Endodermal cell (in vitro differentiated cells): ENCODE data around the gene ISYNA1. TPM values are rescaled to one million over a fixed set of nuclear protein-coding genes. Genes with fewer than 3 reads are reported as not detected.

Experiments
- DNase-seq: peaks from one replicate; pipeline ENCODE4 v3.0.0-alpha.2; 2017
- H3K27ac ChIP-seq: 2 replicates; pipeline ENCODE4 v1.5.1; 2013; ENCODE audit warnings: mild to moderate bottlenecking, low read depth, low read length, moderate library complexity
- H3K27me3 ChIP-seq: 2 replicates; pipeline ENCODE4 v1.6.1; 2013; ENCODE audit warnings: mild to moderate bottlenecking, low read length, moderate library complexity; ENCODE audit not compliant: insufficient read depth, control insufficient read depth, poor library complexity, severe bottlenecking
- H3K36me3 ChIP-seq: 2 replicates; pipeline ENCODE4 v1.7.0; 2013; ENCODE audit warnings: mild to moderate bottlenecking, low read length, moderate library complexity; ENCODE audit not compliant: control insufficient read depth, insufficient read depth
- H3K4me1 ChIP-seq: one replicate; pipeline ENCODE4 v1.7.0; 2013; ENCODE audit warnings: low read length; ENCODE audit not compliant: control insufficient read depth, insufficient read depth
- H3K4me3 ChIP-seq: 2 replicates; pipeline ENCODE4 v1.5.1; 2013; ENCODE audit warnings: mild to moderate bottlenecking, low read length, moderate library complexity
- H3K9ac ChIP-seq: 2 replicates; pipeline ENCODE4 v1.6.1; 2013; ENCODE audit warnings: mild to moderate bottlenecking, low read length, moderate library complexity; ENCODE audit not compliant: poor library complexity, severe bottlenecking; ENCODE audit errors: extremely low read depth
- H3K9me3 ChIP-seq: 2 replicates; pipeline ENCODE4 v1.6.1; 2013; ENCODE audit warnings: mild to moderate bottlenecking, low read length, moderate library complexity; ENCODE audit not compliant: control insufficient read depth
- H3K27ac Mint-ChIP-seq: 2 replicates; pipeline ENCODE4 v1.8.0; 2020; ENCODE audit warnings: mixed read lengths
- H3K27me3 Mint-ChIP-seq: 2 replicates; pipeline ENCODE4 v1.8.0; 2021; ENCODE audit warnings: mild to moderate bottlenecking, mixed read lengths; ENCODE audit not compliant: insufficient read depth
- H3K36me3 Mint-ChIP-seq: 2 replicates; pipeline ENCODE4 v1.8.0; 2020; ENCODE audit warnings: low read depth, mixed read lengths
- H3K4me1 Mint-ChIP-seq: 2 replicates; pipeline ENCODE4 v1.8.0; 2020; ENCODE audit warnings: mixed read lengths
- H3K4me3 Mint-ChIP-seq: 2 replicates; pipeline ENCODE4 v1.8.0; 2020; ENCODE audit warnings: mild to moderate bottlenecking, moderate library complexity, mixed read lengths
- H3K9me3 Mint-ChIP-seq: 2 replicates; pipeline ENCODE4 v1.8.0; 2020; ENCODE audit warnings: mild to moderate bottlenecking, mixed read lengths
- CTCF ChIP-seq: fragments of 200-600 bp; sonication (generic); conservative IDR thresholded peaks from 2 replicates; pipeline ENCODE4 v1.5.0; 2021; ENCODE audit warnings: antibody characterized with exemption, mild to moderate bottlenecking
- WGBS, 2 experiments: methylation state at CpG; one replicate each; pipeline versions ENCODE4 v1.1.5 to v1.1.7; 2013; ENCODE audit warnings: missing lambda C conversion rate in 2 of 2, mixed read lengths in 1 of 2; ENCODE audit not compliant: insufficient coverage in 1 of 2, insufficient read length in 1 of 2; 5-methylcytosine and 5-hydroxymethylcytosine counted together
- total RNA-seq, 2 donors: library from RNA; stranded (reverse); fragmentation: NEBNext Ultra II Directional in 1 of 2; extraction: Animal tissue kit (Norgen Biotek cat#: 25700) in 1 of 2; gene quantifications; 2 replicates in 1 of 2; 3 replicates in 1 of 2; pipeline ENCODE4 v1.2.1, GENCODE V29; 2021

Gene ISYNA1
- total RNA-seq, 2 donors from 2014 or later, result 156 to 212 TPM

- Mint-ChIP-seq H3K4me1 (no peaks in the 10 kb centered on the region), H3K36me3 (no peaks in the 10 kb centered on the region), H3K27ac (no peak overlapping the region), H3K9me3 (no peaks in the 10 kb centered on the region), H3K27me3 (peaks cover 40% of the 10 kb centered on the region), H3K4me3 (no peak overlapping the region)
- no peak for DNase-seq
- Histone ChIP-seq H3K4me1 (no peaks in the 10 kb centered on the region), H3K9ac (no peak overlapping the region), H3K9me3 (no peaks in the 10 kb centered on the region), H3K27ac (no peak overlapping the region), H3K27me3 (peaks cover 22% of the 10 kb centered on the region), H3K36me3 (no peaks in the 10 kb centered on the region), H3K4me3 (no peak overlapping the region)
- TF ChIP-seq CTCF, result no peak
- WGBS, 2 experiments, result 90 to 97% methylated on average over 5 to 9 of the region's 9 CpGs
Measured at GRCh38 chr19:18391509-18392075, 46.3 kb downstream of the ISYNA1 start.

DNA sequence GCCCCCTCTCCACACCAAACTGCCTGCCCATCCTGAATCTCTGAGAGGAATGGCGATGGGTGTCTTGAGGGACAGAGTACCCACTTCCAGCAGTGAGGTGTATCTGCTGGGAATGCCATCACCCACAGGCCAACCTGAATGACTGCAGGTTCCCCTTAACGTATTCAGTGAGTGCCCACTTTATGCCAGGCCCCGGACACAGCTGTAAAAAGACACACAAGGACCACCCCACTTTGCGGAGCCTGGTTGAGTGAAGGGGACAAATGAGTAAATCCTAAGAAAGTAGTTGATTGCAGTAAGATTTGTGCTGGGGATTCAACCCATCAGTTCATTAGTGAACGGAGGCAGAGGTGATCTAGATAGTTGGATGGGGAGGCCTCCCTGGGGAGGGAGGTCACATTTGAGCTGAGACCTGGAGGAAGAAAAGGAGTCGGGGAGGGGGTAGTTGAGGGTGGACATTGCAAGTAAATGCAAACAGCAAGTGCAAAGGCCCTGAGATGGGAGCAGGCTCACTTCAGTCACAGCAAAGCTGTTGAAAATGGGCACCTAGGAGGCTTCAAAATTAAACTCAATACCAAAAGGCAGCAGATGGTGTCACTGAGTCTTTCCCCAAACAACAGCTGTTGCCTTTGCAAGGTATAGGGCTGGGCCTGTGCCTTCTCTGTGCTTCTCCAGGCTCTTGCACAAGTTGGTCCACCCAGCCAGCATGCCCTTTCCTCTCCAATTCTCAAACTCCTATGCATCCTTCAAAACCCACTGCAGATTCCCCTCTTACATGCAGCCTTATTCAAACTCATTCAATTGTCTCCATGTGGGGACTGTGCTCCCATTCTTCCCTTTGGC, 47.6 kb downstream of the ISYNA1 start:
- H3K4me3 Mint-ChIP-seq, result no peak overlapping the region
- H3K4me1 Mint-ChIP-seq, result no peaks in the 10 kb centered on the region
- 86 to 90% methylated on average over 5 to 6 of the region's 6 CpGs for WGBS, 2 experiments
- no peaks in the 10 kb centered on the region for H3K9me3 Mint-ChIP-seq
- no peaks in the 10 kb centered on the region for H3K36me3 Mint-ChIP-seq
- no peaks in the 10 kb centered on the region for H3K4me1 ChIP-seq
- H3K4me3 ChIP-seq, result no peak overlapping the region
- DNase-seq, result no peak
- H3K9me3 ChIP-seq, result no peaks in the 10 kb centered on the region
- H3K27ac Mint-ChIP-seq, result no peak overlapping the region
- H3K27me3 Mint-ChIP-seq, result peaks cover 42% of the 10 kb centered on the region
- peaks cover 22% of the 10 kb centered on the region for H3K27me3 ChIP-seq
- H3K36me3 ChIP-seq, result no peaks in the 10 kb centered on the region
- TF ChIP-seq CTCF, result no peak
- H3K27ac ChIP-seq, result no peak overlapping the region
- no peak overlapping the region for H3K9ac ChIP-seq

DNA sequence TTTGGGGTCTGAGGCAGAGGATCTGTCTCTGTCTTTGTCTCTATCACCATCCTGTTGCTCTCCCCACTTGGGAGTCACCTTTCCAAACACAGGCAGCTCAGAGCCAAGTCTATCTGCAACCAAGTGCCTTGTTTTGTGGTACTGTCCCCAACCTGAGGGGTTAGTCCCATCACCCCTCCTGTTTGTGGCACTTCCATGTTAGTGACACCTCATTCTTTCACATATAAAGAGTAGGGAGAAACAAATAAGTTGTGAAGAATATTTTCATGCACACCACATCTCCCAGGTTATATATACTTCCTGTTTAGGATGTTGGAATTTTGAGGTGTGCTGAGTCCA, 48.2 kb downstream of the ISYNA1 start:
- Histone ChIP-seq H3K9me3 (no peaks in the 10 kb centered on the region), H3K4me3 (no peak overlapping the region), H3K4me1 (no peaks in the 10 kb centered on the region), H3K36me3 (no peaks in the 10 kb centered on the region), H3K27me3 (peaks cover 22% of the 10 kb centered on the region), H3K9ac (no peak overlapping the region), H3K27ac (no peak overlapping the region)
- Mint-ChIP-seq H3K36me3 (no peaks in the 10 kb centered on the region), H3K27ac (no peak overlapping the region), H3K9me3 (no peaks in the 10 kb centered on the region), H3K4me3 (no peak overlapping the region), H3K4me1 (no peaks in the 10 kb centered on the region), H3K27me3 (peaks cover 42% of the 10 kb centered on the region)
- no peak for TF ChIP-seq CTCF
- no peak for DNase-seq
